AG09309 (cell line): ENCODE data around the gene ITPR2.
"Not testable (repeated sequence)": the region's sequence is repeated elsewhere in the genome, so short reads cannot be mapped to it uniquely, and the experiment has no call there.

Experiments
- DNase-seq: peaks from one replicate; pipeline ENCODE4 v3.0.0-alpha.2; 2010; ENCODE audit warnings: low read depth
- H3K4me3 ChIP-seq: 2 replicates; pipeline ENCODE4 v1.5.1; 2011; ENCODE audit warnings: mild to moderate bottlenecking, low read depth, low read length, moderate library complexity; ENCODE audit not compliant: control insufficient read depth
- CTCF ChIP-seq: IDR thresholded peaks from 2 replicates; pipeline ENCODE4 v1.5.1; 2011; ENCODE audit warnings: mild to moderate bottlenecking, low read depth, low read length, inconsistent platforms; ENCODE audit not compliant: insufficient read depth, control insufficient read depth; ENCODE audit errors: missing control alignments

Gene ITPR2

GRCh38 chr12:26791301-26791791 lies 41.6 kb downstream of the ITPR2 start:
- no peak for TF ChIP-seq CTCF
- no peak for DNase-seq
- H3K4me3 ChIP-seq, result no peak overlapping the region

GRCh38 chr12:26790645-26790994 lies 42.4 kb downstream of the ITPR2 start:
- no peak overlapping the region for H3K4me3 ChIP-seq
- TF ChIP-seq CTCF, result no peak
- DNase-seq, result no peak

GRCh38 chr12:26789731-26790644 lies 43.0 kb downstream of the ITPR2 start:
- TF ChIP-seq CTCF, result no peak
- DNase-seq, result no peak
- no peak overlapping the region for H3K4me3 ChIP-seq

- DNase-seq, result no peak
- no peak overlapping the region for H3K4me3 ChIP-seq
- no peak for TF ChIP-seq CTCF
These were observed 46.0 kb downstream of the ITPR2 start for GRCh38 chr12:26786865-26787514.

- no peak for TF ChIP-seq CTCF
- no peak overlapping the region for H3K4me3 ChIP-seq
- DNase-seq, result no peak
These were observed 46.5 kb downstream of the ITPR2 start for GRCh38 chr12:26786491-26786864.

- not testable (repeated sequence) for DNase-seq, H3K4me3 ChIP-seq
These were observed 49.1 kb downstream of the ITPR2 start for GRCh38 chr12:26783816-26784379.

- no peak for DNase-seq
- H3K4me3 ChIP-seq, result no peak overlapping the region
- TF ChIP-seq CTCF, result no peak
These were observed 49.9 kb downstream of the ITPR2 start for GRCh38 chr12:26783131-26783526.
